IPS DF 6.9 (cell line): ENCODE results near the gene ABCA4.
"Not testable (repeated sequence)": the region's sequence is repeated elsewhere in the genome, so short reads cannot be mapped to it uniquely, and the experiment has no call there.

Source experiments
- DNase-seq: peaks from one replicate; pipeline ENCODE4 v3.0.0-alpha.2; 2013; ENCODE audit warnings: low read depth, low spot score
- H3K27ac ChIP-seq: one replicate; pipeline ENCODE4 v1.5.1; 2013; ENCODE audit warnings: low read length, control low read depth
- H3K27me3 ChIP-seq: 2 replicates; pipeline ENCODE4 v1.6.1; 2013; ENCODE audit warnings: mild to moderate bottlenecking, low read length; ENCODE audit not compliant: control insufficient read depth, insufficient read depth
- H3K36me3 ChIP-seq: 2 replicates; pipeline ENCODE4 v1.6.1; 2013; ENCODE audit warnings: low read length; ENCODE audit not compliant: control insufficient read depth, insufficient read depth
- H3K4me1 ChIP-seq: 2 replicates; pipeline ENCODE4 v1.6.1; 2013; ENCODE audit warnings: low read length; ENCODE audit not compliant: control insufficient read depth, insufficient read depth
- H3K4me3 ChIP-seq: 2 replicates; pipeline ENCODE4 v1.5.1; 2013; ENCODE audit warnings: mild to moderate bottlenecking, low read length
- H3K9me3 ChIP-seq: 2 replicates; pipeline ENCODE4 v1.6.1; 2013; ENCODE audit warnings: low read length, inconsistent platforms; ENCODE audit not compliant: control insufficient read depth, insufficient read depth
- WGBS: extraction: QIAGEN DNeasy Blood & Tissue Kit; methylation state at CpG from one replicate; pipeline ENCODE4 v1.1.7; 2013; ENCODE audit warnings: mixed read lengths, missing lambda C conversion rate; ENCODE audit not compliant: insufficient read length, insufficient coverage; 5-methylcytosine and 5-hydroxymethylcytosine counted together

ABCA4 gene

DNA sequence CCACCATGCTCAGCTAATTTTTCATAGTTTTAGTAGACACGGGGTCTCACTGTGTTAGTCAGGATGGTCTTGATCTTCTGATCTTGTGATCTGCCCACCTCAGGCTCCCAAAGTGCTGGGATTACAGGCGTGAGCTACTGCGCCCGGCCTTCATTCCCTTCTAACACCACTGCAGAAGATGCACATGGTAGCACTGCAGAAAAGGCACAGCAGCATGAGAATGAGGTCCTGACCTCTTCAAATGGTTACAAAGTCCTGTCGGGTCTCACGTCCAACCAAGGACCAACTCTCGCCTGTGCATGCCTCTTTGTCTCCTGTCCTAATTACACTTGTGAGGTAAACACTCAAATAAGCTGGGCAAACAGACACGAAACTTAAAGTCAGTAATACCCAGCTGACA lies 128.8 kb downstream of the ABCA4 start:
- Histone ChIP-seq H3K4me3 (no peak overlapping the region), H3K36me3 (no peaks in the 10 kb centered on the region), H3K27ac (no peak overlapping the region), H3K4me1 (no peaks in the 10 kb centered on the region), H3K27me3 (no peaks in the 10 kb centered on the region), H3K9me3 (no peaks in the 10 kb centered on the region)
- no CpG with 5 or more reads among the region's 8 CpGs for WGBS
- DNase-seq, result no peak

DNA sequence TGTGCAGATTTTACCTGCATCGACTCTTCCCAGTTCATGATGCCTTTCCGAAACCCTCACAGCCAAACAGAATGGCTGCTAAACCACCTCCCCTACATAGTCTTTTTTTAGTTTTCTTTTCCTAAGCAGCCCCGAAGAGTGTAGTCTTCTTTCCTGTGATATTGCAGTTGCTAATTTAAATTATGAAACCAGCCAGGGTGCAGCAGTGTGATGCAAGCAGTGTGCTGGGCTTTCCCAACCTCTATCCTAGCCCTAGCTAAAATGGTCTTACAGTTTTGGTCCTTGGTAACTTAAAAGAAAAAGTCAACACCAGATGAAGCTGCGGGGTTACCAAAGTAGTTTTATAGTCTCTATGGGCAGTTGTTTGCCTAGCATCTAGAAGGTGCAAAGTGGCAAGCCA lies 129.7 kb downstream of the ABCA4 start:
- no peak overlapping the region for H3K27ac ChIP-seq
- H3K9me3 ChIP-seq, result no peaks in the 10 kb centered on the region
- no peaks in the 10 kb centered on the region for H3K4me1 ChIP-seq
- no peaks in the 10 kb centered on the region for H3K36me3 ChIP-seq
- no CpG with 5 or more reads among the region's 4 CpGs for WGBS
- no peaks in the 10 kb centered on the region for H3K27me3 ChIP-seq
- no peak overlapping the region for H3K4me3 ChIP-seq
- no peak for DNase-seq

DNA sequence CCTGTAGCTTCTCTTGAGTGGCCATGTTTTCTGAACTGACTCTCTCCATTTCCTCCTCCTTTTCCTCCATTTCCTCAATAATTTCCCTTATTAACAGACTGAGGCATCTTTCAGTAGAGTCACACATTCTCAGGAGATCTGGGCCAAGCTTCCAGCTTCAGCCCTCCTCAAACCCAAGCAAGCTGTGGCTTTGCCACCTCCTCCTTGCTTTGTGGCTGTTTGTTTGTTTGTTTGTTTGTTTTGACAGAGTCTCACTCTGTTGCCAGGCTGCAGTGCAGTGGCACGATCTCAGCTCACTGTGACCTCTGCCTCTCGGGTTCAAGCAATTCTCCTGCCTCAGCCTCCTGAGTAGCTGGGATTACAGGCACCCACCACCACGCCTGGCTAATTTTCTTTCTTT lies 130.5 kb downstream of the ABCA4 start:
- not testable (repeated sequence) for H3K4me1 ChIP-seq, DNase-seq, H3K27me3 ChIP-seq, H3K4me3 ChIP-seq, H3K36me3 ChIP-seq, H3K27ac ChIP-seq, H3K9me3 ChIP-seq
- no CpG with 5 or more reads among the region's 3 CpGs for WGBS

DNA sequence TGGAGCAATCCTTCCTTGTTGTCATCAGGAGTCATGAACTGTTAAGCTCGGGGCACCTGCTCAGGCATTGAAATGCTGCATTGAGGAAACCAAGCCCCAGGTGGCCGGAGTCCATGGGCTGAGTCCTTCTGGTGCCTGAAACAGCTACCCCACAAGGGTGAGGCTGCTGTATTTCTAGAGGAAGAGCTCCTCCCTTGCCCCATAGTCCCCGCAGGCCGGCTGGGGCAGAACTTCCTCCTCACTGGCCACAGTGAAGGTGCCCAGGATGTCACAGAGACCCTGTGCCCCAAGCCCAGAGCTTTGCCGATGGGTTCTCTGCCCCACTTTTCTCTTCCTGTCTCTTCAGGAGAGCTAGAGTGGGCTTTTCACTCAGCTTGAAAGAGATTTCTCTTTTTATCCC lies 130.9 kb downstream of the ABCA4 start:
- WGBS, result no CpG with 5 or more reads among the region's 5 CpGs
- no peak for DNase-seq
- Histone ChIP-seq H3K36me3 (no peaks in the 10 kb centered on the region), H3K27me3 (no peaks in the 10 kb centered on the region), H3K9me3 (no peaks in the 10 kb centered on the region), H3K27ac (no peak overlapping the region), H3K4me1 (no peaks in the 10 kb centered on the region), H3K4me3 (no peak overlapping the region)

DNA sequence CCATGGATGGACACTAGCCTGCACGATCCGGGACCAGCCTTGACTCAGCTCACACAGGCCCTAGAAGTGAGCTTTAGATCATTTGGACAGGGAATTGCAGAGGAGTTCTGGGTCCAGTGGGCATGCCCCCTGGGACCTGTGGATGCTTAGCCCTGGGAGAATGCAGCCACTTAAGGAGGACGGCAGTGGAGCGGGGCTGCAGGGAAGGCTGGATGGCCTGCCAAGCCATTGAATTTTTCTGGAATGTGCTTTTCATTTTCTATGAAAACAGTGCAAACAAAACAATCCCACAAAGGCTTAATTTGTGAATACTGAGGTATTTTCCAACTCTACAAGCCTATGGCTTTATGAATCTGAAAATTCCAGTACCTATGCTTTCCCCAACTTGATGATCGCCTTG lies 131.3 kb downstream of the ABCA4 start:
- H3K36me3 ChIP-seq, result no peaks in the 10 kb centered on the region
- DNase-seq, result no peak
- H3K27ac ChIP-seq, result no peak overlapping the region
- H3K4me3 ChIP-seq, result no peak overlapping the region
- H3K4me1 ChIP-seq, result no peaks in the 10 kb centered on the region
- WGBS, result no CpG with 5 or more reads among the region's 5 CpGs
- H3K27me3 ChIP-seq, result no peaks in the 10 kb centered on the region
- H3K9me3 ChIP-seq, result no peaks in the 10 kb centered on the region

DNA sequence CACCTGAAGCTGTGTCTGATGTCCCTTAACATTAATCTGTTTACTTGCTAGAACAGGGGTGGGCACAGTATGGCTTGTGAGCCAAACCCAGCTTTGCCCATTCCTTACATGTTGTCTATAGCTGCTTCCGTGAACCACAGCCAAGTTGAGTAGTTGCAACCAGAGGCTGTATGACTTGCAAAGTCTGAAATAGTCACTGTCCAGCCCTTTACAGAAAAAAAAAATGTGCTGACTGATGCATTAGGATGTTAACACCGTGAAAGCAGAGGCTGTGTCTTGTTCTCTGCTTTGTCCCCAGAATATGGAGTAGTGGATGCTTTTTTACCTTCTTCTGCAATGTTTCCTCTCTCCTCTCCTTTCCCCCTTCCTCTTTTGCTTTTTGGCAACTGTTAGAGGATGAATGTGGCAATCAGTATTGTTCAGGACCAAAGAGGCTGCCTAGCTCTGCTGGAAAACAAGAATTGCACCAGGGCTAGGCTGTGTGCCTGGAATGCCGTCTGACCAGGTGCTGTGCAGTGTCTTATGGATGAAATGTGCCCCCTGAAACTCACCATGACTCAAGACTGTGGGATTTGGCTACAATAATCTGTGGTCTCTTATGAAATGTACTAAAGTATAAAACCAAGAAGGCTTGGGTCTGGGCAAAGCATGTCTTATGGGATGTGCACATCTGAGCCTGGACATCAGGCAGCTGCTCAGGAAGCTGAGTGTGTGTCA lies 132.2 kb downstream of the ABCA4 start:
- Histone ChIP-seq H3K27me3 (no peaks in the 10 kb centered on the region), H3K36me3 (no peaks in the 10 kb centered on the region), H3K27ac (no peak overlapping the region), H3K4me1 (no peaks in the 10 kb centered on the region), H3K9me3 (no peaks in the 10 kb centered on the region), H3K4me3 (no peak overlapping the region)
- DNase-seq, result no peak
- WGBS, result no CpG with 5 or more reads among the region's 3 CpGs

DNA sequence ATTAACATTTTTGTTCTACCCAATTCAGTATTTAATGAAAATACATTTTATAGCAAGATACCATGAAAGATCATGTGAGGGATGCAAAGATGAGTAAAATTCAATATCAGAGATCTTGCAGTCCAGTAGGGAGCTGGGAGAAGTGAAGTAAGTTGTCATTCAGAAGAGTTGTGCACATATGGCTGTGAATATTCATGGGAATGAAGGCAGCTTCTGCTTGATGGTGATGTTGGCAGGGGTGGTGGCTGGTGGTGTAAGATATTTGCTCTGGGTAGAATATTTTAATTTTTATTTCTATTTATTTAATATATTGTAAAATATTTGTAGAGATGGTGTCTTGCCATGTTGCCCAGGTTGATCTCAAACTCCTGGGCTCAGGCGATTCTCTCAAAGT lies 139.7 kb downstream of the ABCA4 start:
- no peak for DNase-seq
- Histone ChIP-seq H3K27me3 (no peaks in the 10 kb centered on the region; the same call in 1 of the 2 replicates), H3K27ac (no peak overlapping the region), H3K4me1 (0 out of 2 replicates have a peak, but pooled peaks cover 2% of the 10 kb centered on the region), H3K36me3 (no peaks in the 10 kb centered on the region), H3K4me3 (no peak overlapping the region), H3K9me3 (no peaks in the 10 kb centered on the region)
- no CpG with 5 or more reads among the region's 1 CpG for WGBS

DNA sequence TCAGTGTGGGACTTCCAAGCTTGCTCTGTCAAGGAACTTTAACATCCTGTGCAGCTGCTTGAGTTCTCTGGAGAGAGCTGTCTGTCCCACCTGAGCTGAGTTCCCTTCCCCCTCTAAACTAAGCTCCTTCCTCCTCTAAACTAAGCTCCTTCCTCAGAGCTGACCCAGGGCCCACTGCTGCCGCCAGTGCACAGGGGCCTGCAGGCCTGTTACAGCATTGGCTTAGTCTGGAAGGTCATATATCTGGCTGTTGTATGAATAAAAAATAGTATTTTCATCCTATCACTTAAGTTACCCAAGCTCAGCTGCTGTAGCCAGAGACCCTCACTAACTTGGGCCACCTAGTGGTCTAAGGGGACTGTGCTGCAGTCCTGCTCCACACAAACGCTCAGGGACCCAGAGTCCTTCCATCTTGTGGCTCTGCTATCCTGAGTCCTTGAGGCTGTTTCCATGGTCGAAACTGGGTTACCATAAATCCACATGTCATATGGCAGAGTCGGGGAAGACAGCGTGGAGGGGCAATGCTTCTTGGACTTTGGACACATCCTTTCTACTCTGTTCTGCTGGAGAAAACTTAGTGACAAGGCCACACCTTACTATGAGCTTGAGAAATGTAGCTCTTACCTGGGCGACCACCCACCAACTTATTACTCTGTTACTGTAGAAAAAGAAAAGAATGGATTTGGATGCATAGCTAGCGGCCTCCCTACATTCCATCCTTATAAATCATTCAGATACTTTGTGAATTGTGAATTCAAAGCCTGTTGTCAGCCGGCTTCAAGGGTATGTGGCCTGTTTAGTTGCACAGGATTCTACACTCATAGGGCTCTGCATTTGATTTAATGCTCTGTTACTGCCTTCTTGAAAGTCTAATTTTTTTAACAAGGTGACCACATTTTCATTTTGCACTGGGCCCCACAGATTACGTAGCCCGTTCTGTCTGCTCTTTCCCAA lies 140.4 kb downstream of the ABCA4 start:
- no peaks in the 10 kb centered on the region for H3K9me3 ChIP-seq
- peak; percentile 37 for DNase-seq
- no peaks in the 10 kb centered on the region for H3K36me3 ChIP-seq
- no peak overlapping the region for H3K4me3 ChIP-seq
- H3K27ac ChIP-seq, result no peak overlapping the region
- 0 out of 2 replicates have a peak, but pooled peaks cover 2% of the 10 kb centered on the region for H3K4me1 ChIP-seq
- no CpG with 5 or more reads among the region's 10 CpGs for WGBS
- H3K27me3 ChIP-seq, result no peaks in the 10 kb centered on the region; the same call in 1 of the 2 replicates

DNA sequence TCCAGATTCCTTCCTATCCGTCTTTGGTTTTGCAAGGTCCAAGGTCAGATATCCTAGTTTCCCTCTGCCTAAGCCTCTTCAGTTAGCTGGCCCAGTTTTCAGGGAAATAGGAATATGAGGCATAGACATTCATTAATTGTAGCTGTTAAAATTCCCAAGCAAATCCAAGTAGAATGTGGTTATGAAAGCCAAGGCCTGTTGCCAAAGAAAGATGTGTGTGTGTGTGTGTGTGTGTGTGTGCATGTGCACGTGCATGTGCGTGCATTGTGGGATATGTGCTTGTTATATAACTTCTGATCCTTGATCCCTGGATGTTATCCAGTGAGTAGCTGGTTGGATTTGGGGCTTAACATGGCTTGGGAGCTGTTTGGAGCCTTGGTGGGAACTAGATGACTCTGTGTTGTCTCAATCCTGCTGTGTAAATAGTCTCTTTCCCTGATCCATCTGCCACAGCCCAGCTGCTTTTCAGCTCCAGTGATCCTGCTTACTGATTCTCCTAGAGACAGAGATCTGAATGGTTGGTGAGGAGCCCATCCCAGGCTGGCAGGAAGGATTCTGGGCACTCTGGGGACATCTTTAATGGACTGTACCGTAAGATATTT lies 141.1 kb downstream of the ABCA4 start:
- no peak for DNase-seq
- Histone ChIP-seq H3K36me3 (no peaks in the 10 kb centered on the region), H3K27ac (no peak overlapping the region), H3K27me3 (no peaks in the 10 kb centered on the region; the same call in 1 of the 2 replicates), H3K4me3 (no peak overlapping the region), H3K9me3 (no peaks in the 10 kb centered on the region), H3K4me1 (0 out of 2 replicates have a peak, but pooled peaks cover 2% of the 10 kb centered on the region)
- WGBS, result no CpG with 5 or more reads among the region's 4 CpGs

DNA sequence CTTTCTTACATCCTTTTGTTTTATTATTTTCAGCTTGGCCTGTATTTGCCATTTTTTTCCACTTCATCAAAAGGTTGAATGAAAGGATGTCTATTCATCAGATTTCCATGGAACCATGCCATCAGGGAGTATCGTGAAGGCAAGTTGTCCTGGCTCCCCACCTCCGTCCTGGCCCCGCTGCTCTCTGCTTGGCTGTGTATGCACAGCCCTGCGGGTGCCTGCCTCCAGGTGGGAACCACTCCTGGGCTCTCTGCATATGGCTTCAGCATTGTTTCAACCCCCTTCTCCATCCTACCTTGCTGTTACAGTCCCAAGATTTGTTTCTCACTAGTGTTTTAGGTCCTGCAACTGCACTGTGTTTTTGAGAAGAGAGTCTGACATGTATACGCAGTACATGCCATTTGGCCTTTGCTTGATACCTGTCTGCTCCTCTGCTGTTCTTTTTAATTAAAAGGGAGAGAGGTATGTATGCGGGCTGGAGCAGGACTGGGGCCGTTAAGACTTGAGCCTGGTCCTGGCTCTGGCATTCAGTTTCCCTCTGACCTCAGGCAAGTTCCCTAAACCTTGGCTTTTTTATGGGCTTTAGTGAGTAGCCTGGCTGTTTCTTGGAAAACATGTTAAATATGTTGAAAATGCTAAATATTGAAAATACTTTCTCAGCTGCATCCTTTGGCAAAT lies 141.8 kb downstream of the ABCA4 start:
- H3K27me3 ChIP-seq, result no peaks in the 10 kb centered on the region; the same call in 1 of the 2 replicates
- no peak for DNase-seq
- no CpG with 5 or more reads among the region's 7 CpGs for WGBS
- 0 out of 2 replicates have a peak, but pooled peaks cover 2% of the 10 kb centered on the region for H3K4me1 ChIP-seq
- H3K9me3 ChIP-seq, result no peaks in the 10 kb centered on the region
- H3K36me3 ChIP-seq, result no peaks in the 10 kb centered on the region
- H3K27ac ChIP-seq, result no peak overlapping the region
- H3K4me3 ChIP-seq, result no peak overlapping the region
